Endothelial cell of umbilical vein (primary cell): ENCODE results near the gene IL32. TPM values are rescaled to one million over a fixed set of nuclear protein-coding genes. Genes with fewer than 3 reads are reported as not detected.

ENCODE experiments used
- BruUV-seq: library from RNA; stranded (reverse); fragments of 400-500 nt; replicated peaks from 2 replicates; lab custom pipeline; 2021; lab: Mats Ljungman, UMichigan
- CTCF ChIA-PET: fragments of 300-600, 350-600 bp; sonication (Branson Sonifier 250); formaldehyde crosslinking; loops from one replicate; lab custom pipeline; 2021; ENCODE audit warnings: antibody characterized with exemption, inconsistent platforms; lab: Charles Lee
- POLR2A ChIA-PET: fragments of 300-600, 350-600 bp; sonication (Branson Sonifier 250); formaldehyde crosslinking; loops from one replicate; lab custom pipeline; 2021; ENCODE audit warnings: antibody characterized with exemption, inconsistent platforms; lab: Charles Lee
- DNase-seq: peaks from one replicate; pipeline ENCODE4 v3.0.0-alpha.2; 2011; ENCODE audit warnings: low read depth, low spot score
- FAIRE-seq: peaks from 2 replicates; lab custom pipeline; 2011; peaks lifted over from hg19 to GRCh38; lab: Jason Lieb, UNC
- H2AFZ ChIP-seq: 2 replicates; pipeline ENCODE4 v1.6.0; 2012; ENCODE audit warnings: low read depth, low read length, control low read depth, inconsistent platforms
- H3K27ac ChIP-seq: 2 replicates; pipeline ENCODE4 v1.5.1; 2011; ENCODE audit warnings: low read depth, mild to moderate bottlenecking, control low read depth, low read length, moderate library complexity; ENCODE audit not compliant: insufficient read depth
- H3K27me3 ChIP-seq, 2 experiments: 2 replicates each; pipeline versions ENCODE4 v1.6.0 to v1.6.1; 2011; ENCODE audit warnings: low read length in 2 of 2, mixed read lengths in 1 of 2; ENCODE audit not compliant: control insufficient read depth in 2 of 2, insufficient read depth in 2 of 2
- H3K36me3 ChIP-seq, 2 experiments: 2 replicates in 1 of 2; 3 replicates in 1 of 2; pipeline ENCODE4 v1.5.1; 2011; ENCODE audit warnings: low read length in 2 of 2, mild to moderate bottlenecking in 1 of 2, moderate library complexity in 1 of 2; ENCODE audit not compliant: control insufficient read depth in 2 of 2, insufficient read depth in 2 of 2; ENCODE audit errors: extremely low read depth in 1 of 2
- H3K4me1 ChIP-seq: 3 replicates; pipeline ENCODE4 v1.5.1; 2011; ENCODE audit warnings: mild to moderate bottlenecking, low read length; ENCODE audit not compliant: control insufficient read depth, insufficient read depth; ENCODE audit errors: extremely low read depth
- H3K4me2 ChIP-seq: 2 replicates; pipeline ENCODE4 v1.6.1; 2011; ENCODE audit warnings: low read length, control low read depth, mixed read lengths; ENCODE audit not compliant: insufficient read depth
- H3K4me3 ChIP-seq, 3 experiments: fragments of 200-600 bp in 1 of 3; sonication (generic), shearing (Covaris generic) in 1 of 3; replicated peaks in 1 of 3; 2 replicates each; pipeline ENCODE4 v1.5.1; 2011 to 2016; ENCODE audit warnings: control low read depth in 3 of 3, low read length in 3 of 3, mild to moderate bottlenecking in 2 of 3, inconsistent platforms in 1 of 3, low read depth in 1 of 3, moderate library complexity in 1 of 3; ENCODE audit not compliant: insufficient read depth in 1 of 3
- H3K79me2 ChIP-seq: 2 replicates; pipeline ENCODE4 v1.6.0; 2012; ENCODE audit warnings: low read length, inconsistent platforms; ENCODE audit not compliant: control insufficient read depth, insufficient read depth
- H3K9ac ChIP-seq: replicated peaks from 2 replicates; pipeline ENCODE3; 2011; ENCODE audit warnings: low read length, control low read depth; ENCODE audit not compliant: insufficient read depth; ENCODE audit errors: extremely low read depth
- H3K9me1 ChIP-seq: replicated peaks from 3 replicates; pipeline ENCODE4 v1.6.0; 2011; ENCODE audit warnings: mild to moderate bottlenecking, low read length; ENCODE audit not compliant: control insufficient read depth, insufficient read depth; ENCODE audit errors: extremely low read depth
- H3K9me3 ChIP-seq: replicated peaks from 2 replicates; pipeline ENCODE4 v1.5.1; 2012; ENCODE audit warnings: low read length, inconsistent platforms; ENCODE audit not compliant: control insufficient read depth, insufficient read depth
- H4K20me1 ChIP-seq: replicated peaks from 2 replicates; pipeline ENCODE3; 2011; ENCODE audit warnings: mild to moderate bottlenecking, low read length; ENCODE audit not compliant: control insufficient read depth, insufficient read depth; ENCODE audit errors: extremely low read depth
- EZH2 ChIP-seq: IDR thresholded peaks from 2 replicates; pipeline ENCODE4 v1.6.1; 2012; ENCODE audit warnings: borderline replicate concordance, low read depth, mild to moderate bottlenecking, moderate library complexity, low read length, inconsistent platforms; ENCODE audit not compliant: severe bottlenecking
- FOS ChIP-seq: IDR thresholded peaks from 2 replicates; pipeline ENCODE4 v1.6.1; 2011; ENCODE audit warnings: mild to moderate bottlenecking, low read length, moderate library complexity, borderline replicate concordance; ENCODE audit not compliant: insufficient read depth
- GATA2 ChIP-seq: IDR thresholded peaks from 2 replicates; pipeline ENCODE4 v1.7.0; 2011; ENCODE audit warnings: low read depth, mild to moderate bottlenecking, moderate library complexity, mixed read lengths, low read length; ENCODE audit not compliant: insufficient read length, insufficient read depth
- JUN ChIP-seq: IDR thresholded peaks from 2 replicates; pipeline ENCODE4 v1.6.1; 2011; ENCODE audit warnings: borderline replicate concordance, low read depth; ENCODE audit not compliant: insufficient read length, insufficient read depth
- MYC ChIP-seq: IDR thresholded peaks from one replicate; pipeline ENCODE4 v1.6.1; 2011; ENCODE audit warnings: mild to moderate bottlenecking, low read depth, low read length
- POLR2A ChIP-seq: IDR thresholded peaks from 2 replicates; pipeline ENCODE4 v1.6.1; 2012; ENCODE audit warnings: low read depth, mild to moderate bottlenecking, control low read depth, low read length
- POLR2AphosphoS5 ChIP-seq: IDR thresholded peaks from 2 replicates; pipeline ENCODE4 v1.6.1; 2012; ENCODE audit warnings: low read depth, mild to moderate bottlenecking, control low read depth, low read length, moderate library complexity; ENCODE audit not compliant: insufficient read depth
- dilution Hi-C: fragments of 300-500 bp; cut with MboI; formaldehyde crosslinking; loops from one replicate; pipeline ENCODE4 v1.15.0; 2019; ENCODE audit warnings: low sequenced_read_pairs; ENCODE audit not compliant: extremely low pct_ligation_motif_present
- intact Hi-C: fragments of 100-400 bp; cut with micrococcal nuclease; formaldehyde crosslinking; loops from one replicate; pipeline ENCODE4 v1.10.0; 2022
- polyA plus RNA-seq, 4 experiments: library from polyadenylated mRNA; depleted of rRNA in 3 of 4; stranded (reverse) in 3 of 4; unstranded in 1 of 4; fragments of >200 nt; gene quantifications; 2 replicates each; pipeline versions ENCODE4 v1.2.1 to v1.2.3, GENCODE V29; 2011 to 2012; ENCODE audit warnings: missing spikeins in 1 of 4
- total RNA-seq: library from RNA; stranded (reverse); gene quantifications from 2 replicates; pipeline ENCODE4 v1.2.3, GENCODE V29; 2021
- TF ChIP-seq, protein P1 (sequence below): IDR thresholded peaks from 2 replicates; pipeline ENCODE4 v1.6.1; 2011; ENCODE audit not compliant: insufficient read depth, insufficient read length
- TF ChIP-seq, protein P2 (sequence below), 2 donors: IDR thresholded peaks; 1 replicate in 1 of 2; 2 replicates in 1 of 2; pipeline ENCODE4 v1.5.1; 2011; ENCODE audit warnings: low read length in 2 of 2, mild to moderate bottlenecking in 2 of 2, moderate library complexity in 2 of 2, control low read depth in 1 of 2, inconsistent platforms in 1 of 2, low read depth in 1 of 2; ENCODE audit not compliant: insufficient read depth in 1 of 2; ENCODE audit errors: extremely low read depth in 1 of 2

The IL32 gene
- total and polyA plus RNA-seq, 2 donors (not counting 3 experiments of a cell fraction or from before 2014, with no cell fraction given) = 55.7 to 336 TPM

GRCh38 chr16:3084491-3084890, 19.1 kb downstream of the IL32 start:
- H3K9me3 ChIP-seq = no peaks in the 10 kb centered on the region
- no peak for DNase-seq
- H3K4me1 ChIP-seq = peaks cover 25% of the 10 kb centered on the region
- POLR2A ChIA-PET = no interaction called here
- H3K36me3 ChIP-seq = no peaks in the 10 kb centered on the region
- no peaks in the 10 kb centered on the region for H3K27me3 ChIP-seq
- intact Hi-C loops (no loop called here), dilution Hi-C loops (no loop called here)
- no peaks in the 10 kb centered on the region for H4K20me1 ChIP-seq
- TF ChIP-seq, protein P1, sequence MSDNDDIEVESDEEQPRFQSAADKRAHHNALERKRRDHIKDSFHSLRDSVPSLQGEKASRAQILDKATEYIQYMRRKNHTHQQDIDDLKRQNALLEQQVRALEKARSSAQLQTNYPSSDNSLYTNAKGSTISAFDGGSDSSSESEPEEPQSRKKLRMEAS = no peak
- TF ChIP-seq, protein P2, sequence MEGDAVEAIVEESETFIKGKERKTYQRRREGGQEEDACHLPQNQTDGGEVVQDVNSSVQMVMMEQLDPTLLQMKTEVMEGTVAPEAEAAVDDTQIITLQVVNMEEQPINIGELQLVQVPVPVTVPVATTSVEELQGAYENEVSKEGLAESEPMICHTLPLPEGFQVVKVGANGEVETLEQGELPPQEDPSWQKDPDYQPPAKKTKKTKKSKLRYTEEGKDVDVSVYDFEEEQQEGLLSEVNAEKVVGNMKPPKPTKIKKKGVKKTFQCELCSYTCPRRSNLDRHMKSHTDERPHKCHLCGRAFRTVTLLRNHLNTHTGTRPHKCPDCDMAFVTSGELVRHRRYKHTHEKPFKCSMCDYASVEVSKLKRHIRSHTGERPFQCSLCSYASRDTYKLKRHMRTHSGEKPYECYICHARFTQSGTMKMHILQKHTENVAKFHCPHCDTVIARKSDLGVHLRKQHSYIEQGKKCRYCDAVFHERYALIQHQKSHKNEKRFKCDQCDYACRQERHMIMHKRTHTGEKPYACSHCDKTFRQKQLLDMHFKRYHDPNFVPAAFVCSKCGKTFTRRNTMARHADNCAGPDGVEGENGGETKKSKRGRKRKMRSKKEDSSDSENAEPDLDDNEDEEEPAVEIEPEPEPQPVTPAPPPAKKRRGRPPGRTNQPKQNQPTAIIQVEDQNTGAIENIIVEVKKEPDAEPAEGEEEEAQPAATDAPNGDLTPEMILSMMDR (IDR thresholded peaks at IDR 0.05; ENCODE audit: extremely low read depth in 1 of 2, insufficient read depth in 1 of 2, low read depth in 1 of 2, low read length in 2 of 2) = no peak
- TF ChIP-seq POLR2A = no peak
- no peak for TF ChIP-seq GATA2
- no peak for TF ChIP-seq POLR2AphosphoS5
- TF ChIP-seq EZH2 = no peak
- no peak for TF ChIP-seq MYC
- TF ChIP-seq JUN = no peak
- no peak for TF ChIP-seq FOS
- no peak overlapping the region for H3K27ac ChIP-seq
- H2AFZ ChIP-seq = no peak overlapping the region
- CTCF ChIA-PET = interaction anchor here (1.1 kb wide), 1 partner anchor 25 kb away, joined by 3 read pairs; no protein-coding TSS in a partner anchor
- BruUV-seq = no TSS peak
- no peaks in the 10 kb centered on the region for H3K9me1 ChIP-seq
- H3K9ac ChIP-seq = no peak overlapping the region
- H3K4me3 ChIP-seq = no peak overlapping the region
- H3K79me2 ChIP-seq = no peaks in the 10 kb centered on the region
- H3K4me2 ChIP-seq = no peak overlapping the region
- FAIRE-seq = no peak
